HCT116 (cell line): Measurements from ENCODE around the gene STRBP.

Source experiments
- CEBPB ChIP-seq: IDR thresholded peaks from 2 replicates; pipeline ENCODE4 v1.6.1; 2012; ENCODE audit warnings: low read depth
- EGR1 ChIP-seq: IDR thresholded peaks from 2 replicates; pipeline ENCODE4 v1.6.1; 2012; ENCODE audit warnings: low read depth
- ELF1 ChIP-seq: IDR thresholded peaks from 2 replicates; pipeline ENCODE4 v1.6.1; 2012; ENCODE audit warnings: low read depth, borderline replicate concordance
- EZH2 ChIP-seq: fragments of 200-600 bp; sonication (generic); IDR thresholded peaks from 2 replicates; pipeline ENCODE4 v1.6.1; 2017; ENCODE audit warnings: antibody characterized with exemption, mixed run types
- EZH2phosphoT487 ChIP-seq: fragments of 200-600 bp; IDR thresholded peaks from 2 replicates; pipeline ENCODE4 v1.6.1; 2018; ENCODE audit warnings: antibody characterized with exemption, borderline replicate concordance
- FOSL1 ChIP-seq: IDR thresholded peaks from 2 replicates; pipeline ENCODE4 v1.6.1; 2012; ENCODE audit warnings: low read depth
- POLR2A ChIP-seq: IDR thresholded peaks from 2 replicates; pipeline ENCODE4 v1.7.0; 2011; ENCODE audit warnings: borderline replicate concordance; ENCODE audit not compliant: insufficient read depth, insufficient read length; ENCODE audit errors: extremely low read depth
- RAD21 ChIP-seq: IDR thresholded peaks from 2 replicates; pipeline ENCODE4 v1.6.1; 2012; ENCODE audit warnings: low read depth, mild to moderate bottlenecking
- SP1 ChIP-seq: IDR thresholded peaks from 2 replicates; pipeline ENCODE4 v1.6.1; 2012; ENCODE audit warnings: low read depth
- SRF ChIP-seq: IDR thresholded peaks from 2 replicates; pipeline ENCODE4 v1.6.1; 2012; ENCODE audit warnings: low read depth
- ZFX ChIP-seq: fragments of 450-650 bp; IDR thresholded peaks from 2 replicates; pipeline ENCODE4 v1.6.1; 2017
- ZNF274 ChIP-seq: fragments of 200-500 bp; sonication (Bioruptor generic); IDR thresholded peaks from 2 replicates; pipeline ENCODE4 v1.6.1; 2014; ENCODE audit warnings: mild to moderate bottlenecking, low read depth, low read length, inconsistent platforms
- TF ChIP-seq, protein P1 (sequence below), 3 experiments: fragments of 200-600 bp in 1 of 3; sonication (generic) in 1 of 3; IDR thresholded peaks in 2 of 3; conservative IDR thresholded peaks in 1 of 3; 2 replicates each; pipeline ENCODE4 v1.5.1; 2012 to 2017; ENCODE audit warnings: low read depth in 2 of 3, low read length in 2 of 3, antibody characterized with exemption in 1 of 3, borderline replicate concordance in 1 of 3, control low read depth in 1 of 3, mild to moderate bottlenecking in 1 of 3, mixed read lengths in 1 of 3, mixed run types in 1 of 3, moderate library complexity in 1 of 3; ENCODE audit not compliant: insufficient read depth in 1 of 3
- TF ChIP-seq, protein P2 (sequence below): IDR thresholded peaks from 2 replicates; pipeline ENCODE4 v1.6.1; 2012

DNA sequence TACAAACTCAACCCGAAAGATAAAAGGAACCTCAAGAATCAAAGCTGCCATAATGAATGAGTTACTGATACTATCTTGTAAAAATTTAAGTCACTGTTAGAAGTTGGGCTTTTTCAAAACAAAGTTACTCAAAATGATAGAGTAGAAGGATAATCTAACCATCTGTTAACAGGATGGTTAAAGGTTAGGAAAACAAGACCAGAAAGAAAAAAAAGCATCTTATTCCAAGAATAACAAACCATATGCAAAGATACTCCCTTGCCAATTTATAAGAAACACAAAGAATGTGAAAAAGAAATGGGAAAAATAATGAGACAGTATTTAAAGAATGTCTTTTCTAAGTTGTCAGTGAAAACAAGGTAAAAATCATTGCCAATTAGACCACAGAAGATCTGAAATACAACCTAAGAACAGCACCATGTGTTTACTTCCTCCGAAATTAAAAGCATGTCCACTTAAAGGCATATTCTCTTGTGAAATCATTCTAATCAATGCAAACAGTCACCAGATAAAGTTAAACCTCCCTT lies 51.2 kb downstream of the STRBP start:
- TF ChIP-seq RAD21 = no peak
- no peak for TF ChIP-seq POLR2A
- no peak for TF ChIP-seq ELF1
- TF ChIP-seq, protein P1, sequence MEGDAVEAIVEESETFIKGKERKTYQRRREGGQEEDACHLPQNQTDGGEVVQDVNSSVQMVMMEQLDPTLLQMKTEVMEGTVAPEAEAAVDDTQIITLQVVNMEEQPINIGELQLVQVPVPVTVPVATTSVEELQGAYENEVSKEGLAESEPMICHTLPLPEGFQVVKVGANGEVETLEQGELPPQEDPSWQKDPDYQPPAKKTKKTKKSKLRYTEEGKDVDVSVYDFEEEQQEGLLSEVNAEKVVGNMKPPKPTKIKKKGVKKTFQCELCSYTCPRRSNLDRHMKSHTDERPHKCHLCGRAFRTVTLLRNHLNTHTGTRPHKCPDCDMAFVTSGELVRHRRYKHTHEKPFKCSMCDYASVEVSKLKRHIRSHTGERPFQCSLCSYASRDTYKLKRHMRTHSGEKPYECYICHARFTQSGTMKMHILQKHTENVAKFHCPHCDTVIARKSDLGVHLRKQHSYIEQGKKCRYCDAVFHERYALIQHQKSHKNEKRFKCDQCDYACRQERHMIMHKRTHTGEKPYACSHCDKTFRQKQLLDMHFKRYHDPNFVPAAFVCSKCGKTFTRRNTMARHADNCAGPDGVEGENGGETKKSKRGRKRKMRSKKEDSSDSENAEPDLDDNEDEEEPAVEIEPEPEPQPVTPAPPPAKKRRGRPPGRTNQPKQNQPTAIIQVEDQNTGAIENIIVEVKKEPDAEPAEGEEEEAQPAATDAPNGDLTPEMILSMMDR (IDR thresholded peaks at IDR 0.05 in 2 of 3, conservative IDR thresholded peaks at IDR 0.05 in 1 of 3; ENCODE audit: borderline replicate concordance in 1 of 3, insufficient read depth in 1 of 3, low read depth in 2 of 3, low read length in 2 of 3) = no peak
- TF ChIP-seq EZH2phosphoT487 = no peak
- no peak for TF ChIP-seq FOSL1
- TF ChIP-seq SRF = no peak
- no peak for TF ChIP-seq SP1
- no peak for TF ChIP-seq ZNF274
- no peak for TF ChIP-seq EGR1
- TF ChIP-seq CEBPB = no peak
- TF ChIP-seq EZH2 = no peak
- no peak for TF ChIP-seq ZFX
- TF ChIP-seq, protein P2, sequence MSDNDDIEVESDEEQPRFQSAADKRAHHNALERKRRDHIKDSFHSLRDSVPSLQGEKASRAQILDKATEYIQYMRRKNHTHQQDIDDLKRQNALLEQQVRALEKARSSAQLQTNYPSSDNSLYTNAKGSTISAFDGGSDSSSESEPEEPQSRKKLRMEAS = no peak
